ENCODE data around the gene ADARB2.

Gene ADARB2

DNA sequence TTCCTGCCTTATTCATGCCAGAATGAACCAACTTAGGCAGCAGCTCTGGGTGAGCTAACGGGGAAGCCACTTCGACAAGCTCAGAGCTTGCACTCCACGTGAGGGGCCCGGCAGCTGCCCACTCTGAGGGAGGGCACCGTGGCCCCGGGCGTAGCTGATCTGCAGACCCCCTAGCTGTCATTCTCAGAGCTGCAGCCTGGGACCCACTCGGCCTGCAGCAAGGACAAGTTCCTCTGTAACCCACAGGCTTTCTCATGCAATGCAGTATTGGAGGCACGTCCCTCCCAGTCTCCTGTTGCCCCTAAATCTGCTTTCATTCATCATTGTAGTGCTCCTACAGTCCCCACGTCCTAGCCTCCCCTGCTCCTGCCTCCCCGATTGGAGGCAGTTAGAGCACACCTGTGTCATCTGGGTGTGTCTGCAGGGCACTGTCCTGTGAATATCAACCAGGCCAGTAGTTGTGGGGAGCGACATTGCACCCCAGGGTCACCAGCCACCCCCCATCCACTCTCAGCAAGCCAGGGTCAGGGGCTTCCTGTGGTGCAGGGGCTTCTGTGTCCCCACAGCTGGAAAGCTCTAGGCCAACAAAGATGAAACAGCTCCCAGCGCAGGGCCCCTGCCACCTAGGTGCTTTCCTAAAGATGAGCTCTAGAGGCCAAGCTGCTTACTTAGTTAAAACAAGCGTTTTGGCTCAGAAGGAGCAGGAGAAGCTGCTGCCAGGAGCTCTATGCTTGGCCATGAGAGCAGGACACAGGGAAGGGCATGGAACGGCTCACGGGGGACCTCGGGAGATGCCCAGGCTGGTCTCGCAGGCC, 333.6 kb downstream of the ADARB2 start:
- Histone ChIP-seq H3K9me3 (ENCODE audit: severe bottlenecking) (no peaks in the 10 kb centered on the region), H3K27ac (ENCODE audit: poor library complexity, severe bottlenecking) (no peak overlapping the region), H3K27me3 (ENCODE audit: insufficient read depth, poor library complexity, severe bottlenecking) (no peaks in the 10 kb centered on the region), H3K4me3 (ENCODE audit: severe bottlenecking) (no peak overlapping the region), H3K4me1 (ENCODE audit: insufficient read depth, poor library complexity, severe bottlenecking) (no peaks in the 10 kb centered on the region), H3K36me3 (ENCODE audit: low read depth) (no peaks in the 10 kb centered on the region)
- TF ChIP-seq, protein P1, sequence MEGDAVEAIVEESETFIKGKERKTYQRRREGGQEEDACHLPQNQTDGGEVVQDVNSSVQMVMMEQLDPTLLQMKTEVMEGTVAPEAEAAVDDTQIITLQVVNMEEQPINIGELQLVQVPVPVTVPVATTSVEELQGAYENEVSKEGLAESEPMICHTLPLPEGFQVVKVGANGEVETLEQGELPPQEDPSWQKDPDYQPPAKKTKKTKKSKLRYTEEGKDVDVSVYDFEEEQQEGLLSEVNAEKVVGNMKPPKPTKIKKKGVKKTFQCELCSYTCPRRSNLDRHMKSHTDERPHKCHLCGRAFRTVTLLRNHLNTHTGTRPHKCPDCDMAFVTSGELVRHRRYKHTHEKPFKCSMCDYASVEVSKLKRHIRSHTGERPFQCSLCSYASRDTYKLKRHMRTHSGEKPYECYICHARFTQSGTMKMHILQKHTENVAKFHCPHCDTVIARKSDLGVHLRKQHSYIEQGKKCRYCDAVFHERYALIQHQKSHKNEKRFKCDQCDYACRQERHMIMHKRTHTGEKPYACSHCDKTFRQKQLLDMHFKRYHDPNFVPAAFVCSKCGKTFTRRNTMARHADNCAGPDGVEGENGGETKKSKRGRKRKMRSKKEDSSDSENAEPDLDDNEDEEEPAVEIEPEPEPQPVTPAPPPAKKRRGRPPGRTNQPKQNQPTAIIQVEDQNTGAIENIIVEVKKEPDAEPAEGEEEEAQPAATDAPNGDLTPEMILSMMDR (IDR thresholded peaks at IDR 0.05; ENCODE audit: poor library complexity, severe bottlenecking): no peak
- DNase-seq (ENCODE audit: low spot score) (no peak), ATAC-seq (ENCODE audit: low read depth) (no peak)

DNA sequence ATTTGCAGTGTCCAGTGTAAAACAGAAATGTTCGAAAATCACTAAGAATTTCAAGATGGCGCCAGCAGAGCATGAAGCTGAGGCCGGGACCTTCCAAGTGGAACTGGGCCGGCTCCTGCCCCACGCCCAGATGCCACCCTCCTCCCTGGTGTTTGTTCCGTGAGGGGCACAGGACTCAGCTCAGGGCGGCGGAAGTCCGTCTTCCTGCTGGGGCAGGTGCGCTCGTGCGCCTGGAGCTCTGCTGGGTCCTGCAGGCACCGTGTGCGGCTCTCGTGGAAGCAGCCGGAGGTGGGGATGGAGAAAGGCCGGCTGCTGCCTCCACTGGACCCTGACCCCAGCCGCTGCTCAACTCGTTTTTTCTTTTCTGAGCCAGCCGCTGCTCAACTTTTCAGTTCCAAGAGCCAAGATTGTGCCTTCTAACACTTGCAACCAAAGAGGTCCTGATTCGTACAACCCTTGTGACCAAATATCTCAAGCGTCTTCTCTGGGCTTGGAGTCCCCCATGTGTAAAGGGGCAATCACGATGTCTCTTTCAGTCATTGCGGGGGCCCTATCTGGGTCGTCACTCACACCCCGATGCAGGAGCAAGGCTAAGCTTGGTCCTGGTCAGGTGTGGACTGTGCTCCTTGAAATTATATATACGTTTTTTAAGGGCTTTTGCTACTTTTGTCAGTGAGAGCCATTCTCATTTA, 334.4 kb downstream of the ADARB2 start:
- Histone ChIP-seq H3K9me3 (ENCODE audit: severe bottlenecking) (no peaks in the 10 kb centered on the region), H3K36me3 (ENCODE audit: low read depth) (no peaks in the 10 kb centered on the region), H3K27me3 (ENCODE audit: insufficient read depth, poor library complexity, severe bottlenecking) (no peaks in the 10 kb centered on the region), H3K4me3 (ENCODE audit: severe bottlenecking) (no peak overlapping the region), H3K4me1 (ENCODE audit: insufficient read depth, poor library complexity, severe bottlenecking) (no peaks in the 10 kb centered on the region), H3K27ac (ENCODE audit: poor library complexity, severe bottlenecking) (no peak overlapping the region)
- ATAC-seq (ENCODE audit: low read depth) (no peak), DNase-seq (ENCODE audit: low spot score) (no peak)
- TF ChIP-seq, protein P1 (IDR thresholded peaks at IDR 0.05; ENCODE audit: poor library complexity, severe bottlenecking): no peak

DNA sequence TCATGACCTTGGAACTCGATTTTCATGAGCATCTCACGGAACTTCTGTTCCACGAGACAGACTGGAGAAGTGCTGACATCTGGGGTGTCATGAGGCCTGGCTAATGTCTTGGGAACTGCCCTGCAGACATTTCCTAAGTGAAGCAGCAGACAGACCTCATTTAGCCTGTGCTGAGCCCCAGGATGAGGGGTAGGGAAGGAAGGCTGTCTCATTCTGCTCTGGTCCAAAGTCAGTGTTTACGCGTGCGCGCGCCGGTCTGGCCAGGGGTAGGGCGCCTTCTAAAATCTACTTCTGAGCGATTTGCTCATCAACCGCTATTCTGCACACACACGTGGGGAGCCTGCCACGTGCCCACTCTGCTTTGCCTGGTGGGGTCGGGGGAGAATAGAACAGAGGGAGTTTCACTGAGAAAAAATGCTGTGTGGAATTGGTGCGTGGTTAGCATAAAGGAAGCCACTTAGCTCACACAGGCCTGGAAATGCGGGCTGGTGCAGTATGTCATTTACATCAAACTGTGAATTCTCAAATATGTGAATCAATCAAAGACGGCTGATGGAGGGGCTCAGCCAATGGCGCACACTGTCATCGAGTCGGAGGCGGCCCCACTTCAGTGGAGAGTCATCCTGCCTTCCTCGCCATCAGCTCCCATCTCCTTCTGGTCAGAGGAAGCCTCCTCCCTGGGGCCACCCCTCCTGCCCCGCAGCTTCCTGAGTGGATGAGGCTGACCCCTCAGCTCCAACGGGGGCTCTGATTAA, 335.1 kb downstream of the ADARB2 start:
- H3K4me1 ChIP-seq (ENCODE audit: insufficient read depth, poor library complexity, severe bottlenecking): no peaks in the 10 kb centered on the region
- no peaks in the 10 kb centered on the region for H3K9me3 ChIP-seq (ENCODE audit: severe bottlenecking)
- no peak overlapping the region for H3K4me3 ChIP-seq (ENCODE audit: severe bottlenecking)
- DNase-seq (ENCODE audit: low spot score): no peak
- ATAC-seq (ENCODE audit: low read depth): no peak
- H3K27me3 ChIP-seq (ENCODE audit: insufficient read depth, poor library complexity, severe bottlenecking): no peaks in the 10 kb centered on the region
- H3K36me3 ChIP-seq (ENCODE audit: low read depth): no peaks in the 10 kb centered on the region
- H3K27ac ChIP-seq (ENCODE audit: poor library complexity, severe bottlenecking): no peak overlapping the region
- TF ChIP-seq, protein P1 (IDR thresholded peaks at IDR 0.05; ENCODE audit: poor library complexity, severe bottlenecking): no peak

DNA sequence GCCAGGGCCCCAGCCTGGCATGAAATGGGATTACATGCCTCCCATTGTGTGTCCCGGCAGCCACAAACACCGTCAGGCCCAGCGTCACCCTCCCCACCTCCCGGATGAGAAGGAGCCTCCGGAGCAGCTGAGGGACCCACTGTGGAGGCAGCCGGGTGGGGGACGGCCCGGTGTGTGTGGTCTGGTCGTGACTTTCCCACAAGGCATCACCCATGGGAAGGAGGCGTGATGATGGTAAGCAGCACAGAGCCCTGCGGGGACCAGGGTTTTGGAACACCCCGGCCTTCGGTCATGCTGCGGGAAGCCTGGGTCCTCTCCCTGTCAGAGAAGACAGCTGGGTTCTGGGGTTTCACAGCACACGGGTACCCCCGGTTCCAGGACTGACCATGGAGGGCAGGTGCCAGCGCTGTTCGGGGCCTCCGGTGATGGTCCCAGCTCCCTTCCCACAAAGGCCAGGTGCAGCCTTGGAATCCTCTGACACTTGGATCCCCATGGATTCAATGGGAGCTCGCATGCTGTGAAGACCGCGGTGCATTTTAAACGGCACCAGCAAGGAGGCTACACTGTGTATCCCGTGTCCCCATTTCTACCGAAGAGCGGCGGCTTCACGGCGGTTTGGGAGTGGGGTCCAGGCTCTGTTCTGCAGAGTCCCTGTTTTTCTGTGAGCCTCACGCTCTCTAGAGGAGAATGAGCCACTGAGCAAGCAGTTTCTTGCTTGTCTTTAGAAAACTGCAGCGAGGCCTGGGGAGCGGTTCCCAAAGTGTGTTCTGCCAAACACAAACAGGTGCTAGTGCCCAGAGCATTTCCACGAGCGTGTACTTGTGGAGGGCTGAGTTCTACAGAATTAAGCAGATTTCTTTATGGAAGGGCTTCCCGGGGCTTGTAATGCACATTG, 336.0 kb downstream of the ADARB2 start:
- H3K27me3 ChIP-seq (ENCODE audit: insufficient read depth, poor library complexity, severe bottlenecking): no peaks in the 10 kb centered on the region
- no peak for ATAC-seq (ENCODE audit: low read depth)

More for the DNA sequence above, 336.0 kb downstream of the ADARB2 start:
- TF ChIP-seq, protein P1 (IDR thresholded peaks at IDR 0.05; ENCODE audit: poor library complexity, severe bottlenecking): no peak
- no peaks in the 10 kb centered on the region for H3K9me3 ChIP-seq (ENCODE audit: severe bottlenecking)
- H3K4me3 ChIP-seq (ENCODE audit: severe bottlenecking): no peak overlapping the region
- DNase-seq (ENCODE audit: low spot score): no peak
- H3K4me1 ChIP-seq (ENCODE audit: insufficient read depth, poor library complexity, severe bottlenecking): no peaks in the 10 kb centered on the region
- H3K36me3 ChIP-seq (ENCODE audit: low read depth): no peaks in the 10 kb centered on the region
- H3K27ac ChIP-seq (ENCODE audit: poor library complexity, severe bottlenecking): no peak overlapping the region

Measured in RWPE2 (cell line).